Astrocyte of the hippocampus (primary cell): Measurements from ENCODE around the gene PADI3.
"Not testable (repeated sequence)": the region's sequence is repeated elsewhere in the genome, so short reads cannot be mapped to it uniquely, and the experiment has no call there.

Source experiments
- DNase-seq: peaks from one replicate; pipeline ENCODE4 v3.0.0; 2011; ENCODE audit warnings: low read depth, low spot score

The PADI3 gene

DNA sequence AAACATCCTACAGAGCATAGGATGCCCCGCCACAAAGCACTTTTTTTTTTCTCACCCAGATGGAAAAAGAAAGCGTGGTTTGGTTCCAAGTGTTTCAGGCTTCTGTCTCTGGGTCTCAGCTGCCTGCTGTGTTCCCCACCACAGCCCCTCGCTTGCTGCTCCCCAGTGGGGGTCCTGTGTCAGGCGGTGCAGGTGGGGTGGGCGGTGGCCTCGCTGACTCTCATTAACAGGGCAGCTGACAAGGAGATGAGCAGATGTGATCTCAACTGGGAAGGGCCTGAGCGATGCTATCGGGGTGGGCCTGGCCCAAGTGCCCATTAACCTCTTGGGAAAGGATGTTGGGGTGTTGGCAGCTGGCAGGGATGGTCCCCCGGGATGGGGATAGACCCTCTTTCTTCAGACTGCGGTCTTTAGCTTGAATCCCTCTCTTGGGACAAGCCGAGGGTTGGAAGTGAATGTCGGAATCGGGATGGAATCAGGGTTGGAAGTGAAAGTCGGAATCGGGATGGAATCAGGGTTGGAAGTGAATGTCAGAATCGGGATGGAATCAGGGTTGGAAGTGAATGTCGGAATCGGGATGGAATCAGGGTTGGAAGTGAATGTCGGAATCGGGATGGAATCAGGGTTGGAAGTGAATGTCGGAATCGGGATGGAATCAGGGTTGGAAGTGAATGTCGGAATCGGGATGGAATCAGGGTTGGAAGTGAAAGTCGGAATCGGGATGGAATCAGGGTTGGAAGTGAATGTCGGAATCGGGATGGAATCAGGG, 7.7 kb upstream of the PADI3 start:
- not testable (repeated sequence) for DNase-seq

DNA sequence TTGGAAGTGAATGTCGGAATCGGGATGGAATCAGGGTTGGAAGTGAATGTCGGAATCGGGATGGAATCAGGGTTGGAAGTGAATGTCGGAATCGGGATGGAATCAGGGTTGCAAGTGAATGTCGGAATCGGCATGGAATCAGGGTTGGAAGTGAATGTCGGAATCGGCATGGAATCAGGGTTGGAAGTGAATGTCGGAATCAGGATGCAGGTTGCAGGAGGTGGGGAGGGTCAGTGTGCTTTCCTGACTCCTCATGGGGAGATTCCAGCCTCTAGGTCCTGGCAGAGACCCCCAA, 7.2 kb upstream of the PADI3 start:
- not testable (repeated sequence) for DNase-seq

DNA sequence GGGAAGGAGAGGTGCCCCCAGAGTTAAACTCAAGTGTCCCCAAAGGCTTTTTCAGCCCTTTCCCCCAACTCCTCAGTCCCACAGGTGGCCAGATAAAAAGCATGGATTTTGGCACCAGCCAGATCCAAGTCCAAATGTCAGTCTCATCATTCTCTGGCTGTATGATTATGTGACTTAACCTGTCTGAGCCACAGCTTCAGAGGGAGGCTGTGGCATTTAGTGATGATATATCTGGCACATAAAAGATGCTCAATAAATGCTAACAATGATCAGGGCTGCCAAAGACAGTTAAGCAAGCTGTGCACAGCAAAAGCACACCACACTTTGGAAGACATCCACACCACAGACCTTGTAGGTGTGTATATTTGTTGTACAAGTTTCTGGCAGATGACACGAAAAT, 5.6 kb upstream of the PADI3 start:
- DNase-seq, result no peak

DNA sequence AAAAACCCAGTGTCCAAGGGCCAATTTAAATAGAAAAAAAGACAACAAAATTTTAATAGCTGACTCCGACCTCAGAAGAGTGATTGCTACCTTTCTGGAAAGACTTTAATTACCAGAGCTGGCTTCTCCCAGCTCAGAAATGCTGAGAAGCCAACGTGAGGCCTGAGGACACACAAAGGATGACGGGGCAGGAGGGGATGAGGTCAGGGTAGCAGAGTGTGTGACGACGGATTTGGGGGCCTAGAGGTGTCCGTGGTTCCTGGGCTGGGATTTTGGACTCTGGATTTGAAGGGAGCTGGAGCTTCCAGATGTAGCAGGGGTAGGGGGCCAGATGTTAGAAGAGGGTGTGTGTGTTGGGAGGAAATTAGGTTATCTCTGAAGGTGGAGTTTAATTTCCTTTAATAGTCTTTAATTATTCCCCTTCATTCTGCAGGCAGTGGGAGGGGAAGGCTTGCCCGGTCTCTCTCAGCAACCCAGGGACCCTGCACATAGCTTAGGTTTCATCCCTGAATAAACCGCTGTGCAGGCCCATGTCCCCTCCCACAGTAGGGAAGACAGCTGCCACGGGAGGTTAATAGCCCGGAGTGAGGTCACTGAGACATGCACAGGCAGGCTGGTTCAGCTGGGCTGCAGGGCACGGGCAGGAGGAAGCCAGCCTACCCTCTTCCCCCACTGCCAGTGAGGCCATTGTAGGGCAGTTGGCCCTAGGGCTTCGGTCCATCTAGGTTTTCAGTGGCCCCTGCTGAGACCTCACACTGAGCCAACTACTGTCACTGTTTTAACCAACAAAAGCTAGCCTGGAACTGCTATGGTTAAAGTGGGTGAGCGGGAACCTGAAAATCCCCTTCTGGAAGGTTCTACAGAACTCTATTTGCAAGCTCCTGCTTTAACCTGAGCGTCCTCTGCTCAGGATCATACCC, 3.8 kb upstream of the PADI3 start:
- DNase-seq, result no peak

DNA sequence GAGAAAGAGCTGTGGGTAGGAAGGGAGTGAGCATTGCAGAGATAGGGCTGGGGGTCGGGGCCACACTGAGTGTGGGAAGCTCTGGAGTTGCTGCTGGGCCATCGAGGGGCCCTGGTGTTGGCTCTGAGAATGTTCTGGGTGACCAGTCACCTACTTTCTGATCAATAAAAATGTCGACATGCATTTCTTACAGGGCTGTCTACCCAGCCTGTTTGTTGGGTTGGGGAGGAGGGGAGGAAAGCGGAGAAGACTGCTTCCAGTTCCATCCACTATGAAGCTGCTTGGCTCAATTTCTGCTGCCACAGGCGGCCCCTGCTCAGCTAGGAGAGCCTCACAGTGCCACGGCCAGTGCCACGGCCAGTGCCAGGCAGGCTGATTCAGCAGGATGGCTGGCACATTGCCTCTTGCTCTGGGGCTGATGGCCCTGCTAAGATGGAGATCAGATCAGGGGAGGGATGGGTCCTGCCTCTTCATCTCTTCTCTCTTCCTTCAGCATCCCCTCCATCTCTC, 3.0 kb upstream of the PADI3 start:
- no peak for DNase-seq

DNA sequence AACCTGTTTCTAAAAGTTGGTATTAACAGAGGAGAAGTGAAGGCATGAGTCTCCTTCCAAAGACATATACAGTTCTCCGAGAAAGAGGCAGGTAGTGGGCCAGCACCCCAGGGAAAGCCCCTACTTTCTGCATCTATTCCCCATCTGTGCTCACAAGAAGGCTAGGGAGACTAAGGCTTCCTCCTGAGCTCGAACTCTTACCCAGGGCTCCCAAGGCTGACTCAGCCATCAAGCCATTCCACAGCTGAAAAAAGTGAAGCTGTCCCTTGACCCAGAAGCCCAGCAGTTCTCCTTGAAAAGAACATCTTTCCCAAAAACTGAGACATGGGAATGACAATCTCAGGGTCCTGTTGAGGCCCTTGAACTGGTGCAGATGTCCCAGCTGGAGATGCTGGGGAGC, 1.9 kb upstream of the PADI3 start:
- no peak for DNase-seq

GRCh38 chr1:17250601-17251000, 1.7 kb downstream of the PADI3 start:
- peak; percentile 33 for DNase-seq

- no peak for DNase-seq
Measured at GRCh38 chr1:17251246-17251645, 2.3 kb downstream of the PADI3 start.

GRCh38 chr1:17251701-17252376, 2.9 kb downstream of the PADI3 start:
- DNase-seq, result peak; percentile 37

DNA sequence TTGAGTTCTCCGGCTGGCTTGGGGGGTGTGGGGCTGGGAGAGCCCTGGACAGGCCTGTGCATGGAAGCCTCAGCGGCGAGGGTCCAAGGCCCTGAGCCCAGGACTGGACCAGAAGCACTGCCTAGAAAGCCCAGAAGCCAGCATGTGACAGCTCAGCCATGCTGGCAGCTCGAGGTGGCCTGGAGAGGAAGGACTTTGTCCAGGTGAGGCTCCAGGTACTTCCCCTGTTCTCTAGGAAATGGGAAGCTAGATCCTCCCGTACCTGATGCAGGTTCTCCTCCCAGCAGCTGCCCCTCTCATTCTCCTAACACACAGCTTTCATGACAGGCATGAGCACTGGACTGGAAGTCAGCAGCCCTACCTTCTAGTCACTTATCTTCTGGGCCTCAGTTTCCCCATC, 6.4 kb downstream of the PADI3 start:
- DNase-seq, result no peak

- no peak for DNase-seq
Measured at GRCh38 chr1:17258116-17258757, 9.3 kb downstream of the PADI3 start.

GRCh38 chr1:17258758-17259130, 9.8 kb downstream of the PADI3 start:
- DNase-seq, result no peak

DNA sequence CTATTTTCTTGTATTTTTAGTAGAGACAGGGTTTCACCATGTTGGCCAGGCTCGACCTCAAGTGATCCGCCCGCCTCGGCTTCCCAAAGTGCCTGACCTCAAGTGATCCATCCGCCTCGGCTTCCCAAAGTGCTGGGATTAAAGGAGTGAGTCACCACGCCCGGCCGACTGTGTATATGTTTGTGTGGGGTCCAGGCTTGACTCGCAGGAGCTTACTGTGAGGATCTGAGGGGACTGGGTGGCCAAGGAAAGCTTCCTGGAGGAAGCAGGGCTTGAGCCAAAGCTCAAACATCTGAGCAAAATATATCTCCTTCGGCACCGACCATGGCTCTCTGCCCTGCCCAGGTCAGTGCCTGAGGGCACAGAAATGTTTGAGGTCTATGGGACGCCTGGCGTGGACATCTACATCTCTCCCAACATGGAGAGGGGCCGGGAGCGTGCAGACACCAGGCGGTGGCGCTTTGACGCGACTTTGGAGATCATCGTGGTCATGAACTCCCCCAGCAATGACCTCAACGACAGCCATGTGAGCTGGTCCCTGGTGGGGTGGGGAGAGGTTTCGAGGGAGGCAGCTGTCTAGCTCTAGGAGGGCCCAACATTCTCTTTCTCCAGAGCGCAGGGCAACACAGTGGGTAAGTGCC, 10.5 kb downstream of the PADI3 start:
- peak; percentile 42 for DNase-seq

- no peak for DNase-seq
Measured at GRCh38 chr1:17260264-17260663, 11.4 kb downstream of the PADI3 start.

DNA sequence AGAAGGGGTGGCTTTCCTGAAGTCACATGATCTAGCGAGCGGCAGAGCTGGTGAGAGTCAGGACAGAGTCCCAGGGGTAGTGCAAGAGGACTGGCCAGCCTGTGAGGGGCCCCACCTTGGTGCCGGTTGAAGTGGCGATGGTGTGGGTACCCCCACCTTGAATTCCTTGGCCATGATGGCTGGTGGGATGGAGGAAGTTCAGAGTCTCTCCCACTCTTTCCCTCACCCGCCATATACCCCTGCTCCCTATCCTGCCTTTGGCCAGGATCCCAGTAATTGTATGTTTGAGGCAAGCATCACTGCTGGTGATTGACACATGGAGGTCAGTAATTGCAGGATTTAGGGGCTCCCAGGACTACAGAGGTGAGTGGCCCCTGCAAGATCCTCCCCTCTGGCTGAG, 11.8 kb downstream of the PADI3 start:
- no peak for DNase-seq

GRCh38 chr1:17263936-17264335, 15.0 kb downstream of the PADI3 start:
- no peak for DNase-seq

DNA sequence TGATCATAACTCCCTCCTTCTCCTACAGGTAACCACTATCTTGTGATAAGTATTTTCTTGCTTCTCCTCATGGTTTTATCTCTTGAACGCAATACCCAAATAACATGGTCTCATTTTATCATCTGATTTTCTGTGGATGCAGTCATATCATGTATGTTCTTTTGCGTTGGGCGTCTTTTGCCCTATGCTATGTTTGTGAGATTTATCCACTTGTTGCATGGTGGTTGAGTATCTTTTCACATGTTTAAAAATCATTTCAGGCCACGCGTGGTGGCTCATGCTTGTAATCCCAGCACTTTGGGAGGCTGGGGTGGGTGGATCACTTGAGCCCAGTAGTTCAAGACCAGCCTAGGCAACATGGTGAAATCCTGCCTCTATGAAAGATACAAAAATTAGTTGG, 15.6 kb downstream of the PADI3 start:
- no peak for DNase-seq

DNA sequence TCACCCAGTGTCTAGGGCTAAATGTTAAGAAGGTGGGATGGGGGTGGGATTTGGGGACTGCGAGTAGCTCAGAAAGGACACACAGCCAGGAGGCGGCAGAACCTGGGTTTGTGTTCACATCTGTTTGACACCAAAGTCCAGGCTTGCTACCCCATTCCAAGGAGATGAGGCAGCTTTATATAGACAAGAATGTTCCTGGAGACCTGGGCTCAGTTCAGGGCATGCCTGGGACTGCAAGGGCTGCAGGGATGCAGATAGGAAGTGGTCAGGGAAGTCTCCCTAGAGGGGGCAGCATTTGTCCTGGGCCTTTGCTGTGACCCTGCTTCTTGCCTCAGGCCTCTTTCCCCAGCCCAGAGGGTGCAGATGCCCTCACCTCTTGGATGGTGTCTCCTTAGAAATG, 16.3 kb downstream of the PADI3 start:
- DNase-seq, result no peak

DNA sequence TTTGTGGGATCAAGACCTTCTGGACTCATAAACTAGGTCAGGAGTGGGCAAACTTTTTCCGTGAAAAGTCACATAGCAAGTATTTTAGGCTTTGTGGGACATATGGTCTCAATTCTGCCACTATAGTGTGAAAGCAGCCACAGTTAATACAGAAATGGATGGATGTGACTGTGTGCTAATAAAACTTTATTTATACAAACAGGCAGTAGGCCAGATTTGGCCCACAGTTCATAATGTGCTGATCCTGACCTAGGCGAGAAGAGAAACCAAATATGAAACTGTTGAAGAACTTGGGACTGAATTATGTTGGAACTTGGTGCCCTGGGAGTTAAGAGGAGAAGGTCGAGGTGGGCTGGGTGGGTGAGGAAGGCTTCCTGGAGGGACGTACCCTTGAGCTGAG, 17.1 kb downstream of the PADI3 start:
- no peak for DNase-seq

- DNase-seq, result no peak
Measured at GRCh38 chr1:17270891-17271765, 22.2 kb downstream of the PADI3 start.
